HCT116 (cell line): Measurements from ENCODE around the gene CREBBP.

Experiments
- CBX3 ChIP-seq: IDR thresholded peaks from 2 replicates; pipeline ENCODE4 v1.6.1; 2012; ENCODE audit warnings: low read depth
- EGR1 ChIP-seq: IDR thresholded peaks from 2 replicates; pipeline ENCODE4 v1.6.1; 2012; ENCODE audit warnings: low read depth
- EZH2 ChIP-seq: fragments of 200-600 bp; sonication (generic); IDR thresholded peaks from 2 replicates; pipeline ENCODE4 v1.6.1; 2017; ENCODE audit warnings: antibody characterized with exemption, mixed run types
- EZH2phosphoT487 ChIP-seq: fragments of 200-600 bp; IDR thresholded peaks from 2 replicates; pipeline ENCODE4 v1.6.1; 2018; ENCODE audit warnings: antibody characterized with exemption, borderline replicate concordance
- JUND ChIP-seq: IDR thresholded peaks from 2 replicates; pipeline ENCODE4 v1.6.1; 2012
- POLR2A ChIP-seq: IDR thresholded peaks from 2 replicates; pipeline ENCODE4 v1.7.0; 2011; ENCODE audit warnings: borderline replicate concordance; ENCODE audit not compliant: insufficient read depth, insufficient read length; ENCODE audit errors: extremely low read depth
- POLR2AphosphoS5 ChIP-seq: IDR thresholded peaks from 2 replicates; pipeline ENCODE4 v1.6.1; 2011; ENCODE audit warnings: mild to moderate bottlenecking, low read depth, low read length, moderate library complexity
- RAD21 ChIP-seq: IDR thresholded peaks from 2 replicates; pipeline ENCODE4 v1.6.1; 2012; ENCODE audit warnings: low read depth, mild to moderate bottlenecking
- SIN3A ChIP-seq: IDR thresholded peaks from 2 replicates; pipeline ENCODE4 v1.6.1; 2012; ENCODE audit warnings: low read depth
- YY1 ChIP-seq: IDR thresholded peaks from 2 replicates; pipeline ENCODE4 v1.6.1; 2011; ENCODE audit warnings: low read length, low read depth, moderate library complexity, mild to moderate bottlenecking; ENCODE audit not compliant: insufficient replicate concordance; ENCODE audit errors: extremely low read depth
- ZNF274 ChIP-seq: fragments of 200-500 bp; sonication (Bioruptor generic); IDR thresholded peaks from 2 replicates; pipeline ENCODE4 v1.6.1; 2014; ENCODE audit warnings: mild to moderate bottlenecking, low read depth, low read length, inconsistent platforms
- TF ChIP-seq, protein P1 (sequence below), 3 experiments: fragments of 200-600 bp in 1 of 3; sonication (generic) in 1 of 3; IDR thresholded peaks in 2 of 3; conservative IDR thresholded peaks in 1 of 3; 2 replicates each; pipeline ENCODE4 v1.5.1; 2012 to 2017; ENCODE audit warnings: low read depth in 2 of 3, low read length in 2 of 3, antibody characterized with exemption in 1 of 3, borderline replicate concordance in 1 of 3, control low read depth in 1 of 3, mild to moderate bottlenecking in 1 of 3, mixed read lengths in 1 of 3, mixed run types in 1 of 3, moderate library complexity in 1 of 3; ENCODE audit not compliant: insufficient read depth in 1 of 3
- TF ChIP-seq, protein P2 (sequence below): IDR thresholded peaks from 2 replicates; pipeline ENCODE4 v1.6.1; 2012; ENCODE audit warnings: low read depth

DNA sequence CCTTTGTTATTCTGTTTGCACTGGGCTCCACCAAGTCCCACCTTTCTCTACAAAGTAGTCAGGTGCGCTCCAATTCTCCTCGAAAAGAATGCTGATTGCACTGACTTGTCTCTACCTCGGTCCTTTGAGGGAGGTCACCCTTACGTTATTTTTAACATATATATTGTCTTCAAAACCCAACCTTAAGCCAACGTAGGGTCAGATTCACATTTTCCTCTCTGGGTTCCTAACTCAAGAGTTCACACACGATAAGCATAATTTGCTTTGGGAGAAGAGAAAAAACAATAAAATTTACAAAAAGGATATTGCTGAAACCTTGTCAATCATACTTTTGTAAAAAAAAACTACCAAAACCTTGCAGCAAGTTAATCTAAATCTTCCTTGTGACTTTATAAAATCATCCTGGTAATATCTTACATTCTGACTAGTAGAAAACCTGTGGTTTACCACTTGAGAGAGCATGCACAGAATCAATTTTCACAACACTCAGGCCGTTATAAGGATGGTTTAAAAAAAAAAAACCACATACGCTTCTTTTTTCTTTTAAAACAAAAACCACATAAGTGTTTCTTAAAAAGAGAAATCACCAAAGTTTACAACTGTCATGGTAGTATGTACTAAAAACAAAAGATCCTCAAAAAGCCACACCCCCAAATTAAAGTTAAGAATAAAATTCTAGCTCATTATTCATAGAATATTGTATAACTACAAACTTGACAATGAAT, 91.0 kb downstream of the CREBBP start:
- TF ChIP-seq EGR1 (no peak), ZNF274 (no peak), EZH2phosphoT487 (no peak), POLR2AphosphoS5 (no peak), EZH2 (no peak), POLR2A (no peak), SIN3A (no peak), RAD21 (no peak), YY1 (no peak), JUND (no peak), CBX3 (no peak)
- TF ChIP-seq, protein P1, sequence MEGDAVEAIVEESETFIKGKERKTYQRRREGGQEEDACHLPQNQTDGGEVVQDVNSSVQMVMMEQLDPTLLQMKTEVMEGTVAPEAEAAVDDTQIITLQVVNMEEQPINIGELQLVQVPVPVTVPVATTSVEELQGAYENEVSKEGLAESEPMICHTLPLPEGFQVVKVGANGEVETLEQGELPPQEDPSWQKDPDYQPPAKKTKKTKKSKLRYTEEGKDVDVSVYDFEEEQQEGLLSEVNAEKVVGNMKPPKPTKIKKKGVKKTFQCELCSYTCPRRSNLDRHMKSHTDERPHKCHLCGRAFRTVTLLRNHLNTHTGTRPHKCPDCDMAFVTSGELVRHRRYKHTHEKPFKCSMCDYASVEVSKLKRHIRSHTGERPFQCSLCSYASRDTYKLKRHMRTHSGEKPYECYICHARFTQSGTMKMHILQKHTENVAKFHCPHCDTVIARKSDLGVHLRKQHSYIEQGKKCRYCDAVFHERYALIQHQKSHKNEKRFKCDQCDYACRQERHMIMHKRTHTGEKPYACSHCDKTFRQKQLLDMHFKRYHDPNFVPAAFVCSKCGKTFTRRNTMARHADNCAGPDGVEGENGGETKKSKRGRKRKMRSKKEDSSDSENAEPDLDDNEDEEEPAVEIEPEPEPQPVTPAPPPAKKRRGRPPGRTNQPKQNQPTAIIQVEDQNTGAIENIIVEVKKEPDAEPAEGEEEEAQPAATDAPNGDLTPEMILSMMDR (IDR thresholded peaks at IDR 0.05 in 2 of 3, conservative IDR thresholded peaks at IDR 0.05 in 1 of 3; ENCODE audit: borderline replicate concordance in 1 of 3, insufficient read depth in 1 of 3, low read depth in 2 of 3, low read length in 2 of 3), result no peak
- TF ChIP-seq, protein P2, sequence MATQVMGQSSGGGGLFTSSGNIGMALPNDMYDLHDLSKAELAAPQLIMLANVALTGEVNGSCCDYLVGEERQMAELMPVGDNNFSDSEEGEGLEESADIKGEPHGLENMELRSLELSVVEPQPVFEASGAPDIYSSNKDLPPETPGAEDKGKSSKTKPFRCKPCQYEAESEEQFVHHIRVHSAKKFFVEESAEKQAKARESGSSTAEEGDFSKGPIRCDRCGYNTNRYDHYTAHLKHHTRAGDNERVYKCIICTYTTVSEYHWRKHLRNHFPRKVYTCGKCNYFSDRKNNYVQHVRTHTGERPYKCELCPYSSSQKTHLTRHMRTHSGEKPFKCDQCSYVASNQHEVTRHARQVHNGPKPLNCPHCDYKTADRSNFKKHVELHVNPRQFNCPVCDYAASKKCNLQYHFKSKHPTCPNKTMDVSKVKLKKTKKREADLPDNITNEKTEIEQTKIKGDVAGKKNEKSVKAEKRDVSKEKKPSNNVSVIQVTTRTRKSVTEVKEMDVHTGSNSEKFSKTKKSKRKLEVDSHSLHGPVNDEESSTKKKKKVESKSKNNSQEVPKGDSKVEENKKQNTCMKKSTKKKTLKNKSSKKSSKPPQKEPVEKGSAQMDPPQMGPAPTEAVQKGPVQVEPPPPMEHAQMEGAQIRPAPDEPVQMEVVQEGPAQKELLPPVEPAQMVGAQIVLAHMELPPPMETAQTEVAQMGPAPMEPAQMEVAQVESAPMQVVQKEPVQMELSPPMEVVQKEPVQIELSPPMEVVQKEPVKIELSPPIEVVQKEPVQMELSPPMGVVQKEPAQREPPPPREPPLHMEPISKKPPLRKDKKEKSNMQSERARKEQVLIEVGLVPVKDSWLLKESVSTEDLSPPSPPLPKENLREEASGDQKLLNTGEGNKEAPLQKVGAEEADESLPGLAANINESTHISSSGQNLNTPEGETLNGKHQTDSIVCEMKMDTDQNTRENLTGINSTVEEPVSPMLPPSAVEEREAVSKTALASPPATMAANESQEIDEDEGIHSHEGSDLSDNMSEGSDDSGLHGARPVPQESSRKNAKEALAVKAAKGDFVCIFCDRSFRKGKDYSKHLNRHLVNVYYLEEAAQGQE, result no peak
